ENCODE data around the gene CREBZF.

GRCh38 chr11:85661972-85662664 lies 2.8 kb downstream of the CREBZF start:
- TF ChIP-seq, protein P1, sequence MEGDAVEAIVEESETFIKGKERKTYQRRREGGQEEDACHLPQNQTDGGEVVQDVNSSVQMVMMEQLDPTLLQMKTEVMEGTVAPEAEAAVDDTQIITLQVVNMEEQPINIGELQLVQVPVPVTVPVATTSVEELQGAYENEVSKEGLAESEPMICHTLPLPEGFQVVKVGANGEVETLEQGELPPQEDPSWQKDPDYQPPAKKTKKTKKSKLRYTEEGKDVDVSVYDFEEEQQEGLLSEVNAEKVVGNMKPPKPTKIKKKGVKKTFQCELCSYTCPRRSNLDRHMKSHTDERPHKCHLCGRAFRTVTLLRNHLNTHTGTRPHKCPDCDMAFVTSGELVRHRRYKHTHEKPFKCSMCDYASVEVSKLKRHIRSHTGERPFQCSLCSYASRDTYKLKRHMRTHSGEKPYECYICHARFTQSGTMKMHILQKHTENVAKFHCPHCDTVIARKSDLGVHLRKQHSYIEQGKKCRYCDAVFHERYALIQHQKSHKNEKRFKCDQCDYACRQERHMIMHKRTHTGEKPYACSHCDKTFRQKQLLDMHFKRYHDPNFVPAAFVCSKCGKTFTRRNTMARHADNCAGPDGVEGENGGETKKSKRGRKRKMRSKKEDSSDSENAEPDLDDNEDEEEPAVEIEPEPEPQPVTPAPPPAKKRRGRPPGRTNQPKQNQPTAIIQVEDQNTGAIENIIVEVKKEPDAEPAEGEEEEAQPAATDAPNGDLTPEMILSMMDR (conservative IDR thresholded peaks at IDR 0.05 in 1 of 2, IDR thresholded peaks at IDR 0.05 in 1 of 2; ENCODE audit: extremely low read depth in 1 of 2, insufficient read depth in 1 of 2, low read depth in 1 of 2, low read length in 2 of 2), result no peak
- no peak for TF ChIP-seq EZH2 (IDR thresholded peaks at IDR 0.05; ENCODE audit: borderline replicate concordance, low read length)

Measured in mammary epithelial cell (primary cell).